Hepatocyte (in vitro differentiated cells): ENCODE results near the gene SLC7A14.
A peak's percentile ranks its signal among the peaks of the same experiment; 100 is the strongest.

ENCODE experiments used
- CTCF ChIP-seq: fragments of 200-600 bp; sonication (generic); IDR thresholded peaks from 2 replicates; pipeline ENCODE4 v1.5.1; 2016; ENCODE audit warnings: antibody characterized with exemption, mild to moderate bottlenecking; ENCODE audit not compliant: poor library complexity
- EZH2phosphoT487 ChIP-seq: fragments of 200-600 bp; sonication (generic); IDR thresholded peaks from one replicate; pipeline ENCODE4 v1.6.1; 2018; ENCODE audit warnings: antibody characterized with exemption, mild to moderate bottlenecking, low read depth, moderate library complexity; ENCODE audit not compliant: unreplicated experiment, severe bottlenecking

DNA sequence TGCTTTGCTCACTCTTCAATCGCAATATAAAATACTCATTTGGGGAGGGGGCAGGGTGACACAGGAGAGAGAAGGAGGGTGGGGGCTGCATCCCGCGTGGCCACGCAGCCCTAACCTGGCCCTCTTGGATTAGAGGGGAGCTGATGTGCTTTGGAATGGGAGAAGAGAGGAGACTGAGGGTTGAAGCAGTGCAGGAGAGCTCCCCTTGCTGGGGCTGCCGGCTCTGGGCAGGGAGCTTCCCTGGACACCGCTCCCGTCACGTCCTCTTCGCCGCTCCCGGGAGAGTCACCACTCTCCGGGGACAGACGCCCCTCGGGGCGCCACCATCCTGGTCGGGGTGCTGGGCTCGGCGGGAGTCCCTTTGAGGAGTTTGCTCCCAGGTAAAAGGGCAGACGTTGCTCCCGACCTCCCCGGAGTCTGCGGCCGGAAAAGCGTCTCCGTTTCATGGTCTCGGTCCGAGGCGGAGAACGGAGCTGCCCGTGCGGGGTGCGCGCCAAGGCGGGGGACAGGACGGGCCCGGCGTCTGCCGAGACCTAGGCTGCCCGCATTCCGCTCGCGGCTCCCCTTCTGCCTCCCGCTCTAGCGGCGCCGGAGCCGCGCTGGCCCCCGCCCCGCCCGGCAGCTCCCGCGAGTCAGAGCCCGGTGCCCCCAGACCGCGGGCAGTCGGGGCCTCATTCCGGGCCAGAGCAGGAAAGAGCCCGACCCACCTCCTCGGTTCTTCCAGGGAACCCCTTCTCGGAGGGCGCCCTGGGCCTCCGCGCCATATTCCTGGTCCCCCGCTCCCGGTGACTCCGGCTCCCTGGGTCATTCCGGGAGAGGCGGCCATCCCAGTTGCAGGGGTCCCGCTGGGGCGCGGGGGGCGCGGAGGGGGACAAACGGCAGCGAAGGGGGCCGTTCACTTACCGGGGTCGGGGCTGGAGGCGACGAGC is 603 bp downstream of the SLC7A14 start:
- TF ChIP-seq EZH2phosphoT487 (peak; percentile 40), CTCF (no peak)
